Natural killer cell (primary cell): ENCODE results near the gene CDADC1. TPM values are rescaled to one million over a fixed set of nuclear protein-coding genes. Genes with fewer than 3 reads are reported as not detected.

Experiments
- ATAC-seq, 3 donors: fragments of 150-1000 bp in 2 of 3; fragments of 200-7000 bp in 1 of 3; cut with Tn5 transposase; 1 replicate in 1 of 3; 2 replicates in 2 of 3; pipeline ENCODE4 v1.10.0; 2021; ENCODE audit warnings: mild to moderate bottlenecking in 2 of 3, moderate library complexity in 2 of 3
- DNase-seq, 2 donors: peaks; one replicate each; pipeline versions ENCODE4 v3.0.0 to v3.0.0-alpha.2; 2013 to 2021; ENCODE audit warnings: mixed read lengths in 1 of 2
- H3K27ac ChIP-seq: one replicate; pipeline ENCODE4 v1.5.1; 2013; ENCODE audit warnings: mild to moderate bottlenecking, low read length
- H3K27me3 ChIP-seq: one replicate; pipeline ENCODE4 v1.6.1; 2013; ENCODE audit warnings: low read length; ENCODE audit not compliant: control insufficient read depth, insufficient read depth
- H3K36me3 ChIP-seq: one replicate; pipeline ENCODE4 v1.6.1; 2013; ENCODE audit warnings: low read length; ENCODE audit not compliant: control insufficient read depth, insufficient read depth
- H3K4me1 ChIP-seq: one replicate; pipeline ENCODE4 v1.6.1; 2013; ENCODE audit warnings: low read length; ENCODE audit not compliant: control insufficient read depth, insufficient read depth
- H3K4me3 ChIP-seq: one replicate; pipeline ENCODE4 v1.5.1; 2013; ENCODE audit warnings: low read length
- H3K9me3 ChIP-seq: one replicate; pipeline ENCODE4 v1.6.1; 2013; ENCODE audit warnings: low read length; ENCODE audit not compliant: control insufficient read depth, insufficient read depth
- H3K27ac Mint-ChIP-seq, 2 donors: one replicate each; pipeline ENCODE4 v1.8.0; 2022; ENCODE audit warnings: mild to moderate bottlenecking in 2 of 2, mixed read lengths in 2 of 2, moderate library complexity in 1 of 2
- H3K27me3 Mint-ChIP-seq, 2 donors: one replicate each; pipeline ENCODE4 v1.8.0; 2022; ENCODE audit warnings: low read depth in 2 of 2, mixed read lengths in 2 of 2
- H3K36me3 Mint-ChIP-seq: one replicate; pipeline ENCODE4 v1.8.0; 2022; ENCODE audit warnings: mixed read lengths
- H3K4me1 Mint-ChIP-seq, 2 donors: one replicate each; pipeline ENCODE4 v1.8.0; 2022; ENCODE audit warnings: mixed read lengths in 2 of 2
- H3K4me3 Mint-ChIP-seq: one replicate; pipeline ENCODE4 v1.8.0; 2022; ENCODE audit warnings: mild to moderate bottlenecking, moderate library complexity, mixed read lengths
- H3K9me3 Mint-ChIP-seq, 2 donors: one replicate each; pipeline ENCODE4 v1.8.0; 2022; ENCODE audit warnings: mixed read lengths in 2 of 2
- WGBS: methylation state at CpG from one replicate; pipeline ENCODE4 v1.1.7; 2013; ENCODE audit warnings: missing lambda C conversion rate; ENCODE audit not compliant: insufficient coverage; 5-methylcytosine and 5-hydroxymethylcytosine counted together
- intact Hi-C: fragments of 100-400 bp; cut with micrococcal nuclease; formaldehyde crosslinking; loops from one replicate; pipeline ENCODE4 v1.14.2; 2022
- total RNA-seq, 4 donors: library from RNA; stranded (reverse); fragments of 120-200 nt in 1 of 4; gene quantifications; one replicate each; pipeline versions ENCODE4 v1.2.3 to v1.2.4, GENCODE V29; 2013 to 2022
- TF ChIP-seq, protein P1 (sequence below): fragments of 200-600 bp; IDR thresholded peaks from one replicate; pipeline ENCODE4 v1.8.0; 2022; ENCODE audit warnings: antibody characterized with exemption

CDADC1 gene
- total RNA-seq, 3 donors from 2014 or later (not counting 1 experiment from before 2014, with no cell fraction given), result 32.0 to 39.4 (median 33.6) TPM

DNA sequence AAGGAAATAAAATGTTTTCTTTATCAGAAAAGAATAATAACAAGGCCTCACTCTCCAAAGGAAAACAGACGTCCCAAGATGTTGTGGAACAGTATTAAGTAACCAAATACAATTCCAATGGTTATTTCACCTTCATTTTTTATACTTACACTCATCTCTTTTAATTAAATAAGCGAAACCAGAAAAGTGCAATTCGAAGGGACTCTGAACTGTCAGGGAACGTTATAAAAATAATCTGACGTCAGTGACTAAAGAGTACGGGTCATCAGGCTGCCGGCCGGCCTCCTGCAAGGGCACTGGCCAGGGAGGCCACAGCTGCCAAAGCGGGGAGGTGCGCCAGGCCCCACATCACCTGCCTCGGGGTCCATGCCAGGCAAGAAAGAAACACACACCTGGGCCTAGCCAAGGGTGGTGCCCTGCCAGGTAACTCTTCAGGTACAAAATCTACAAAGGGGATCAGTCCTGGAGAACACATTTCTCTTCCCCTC lies 61.2 kb downstream of the CDADC1 start:
- H3K4me1 Mint-ChIP-seq, result no peaks in the 10 kb centered on the region
- H3K27me3 Mint-ChIP-seq, result no peaks in the 10 kb centered on the region
- H3K36me3 Mint-ChIP-seq, result no peaks in the 10 kb centered on the region
- no peaks in the 10 kb centered on the region for H3K27me3 ChIP-seq
- no peak overlapping the region for H3K4me3 ChIP-seq
- no peak overlapping the region for H3K27ac Mint-ChIP-seq
- H3K36me3 ChIP-seq, result no peaks in the 10 kb centered on the region
- no peak for DNase-seq
- no peaks in the 10 kb centered on the region for H3K9me3 ChIP-seq
- no peaks in the 10 kb centered on the region for H3K9me3 Mint-ChIP-seq
- WGBS, result 94% methylated on average over 11 of the region's 11 CpGs
- intact Hi-C loops, result loop anchor here (10.0 kb wide), 1 partner anchor 1766 kb away; no protein-coding TSS in a partner anchor
- H3K27ac ChIP-seq, result no peak overlapping the region
- TF ChIP-seq, protein P1, sequence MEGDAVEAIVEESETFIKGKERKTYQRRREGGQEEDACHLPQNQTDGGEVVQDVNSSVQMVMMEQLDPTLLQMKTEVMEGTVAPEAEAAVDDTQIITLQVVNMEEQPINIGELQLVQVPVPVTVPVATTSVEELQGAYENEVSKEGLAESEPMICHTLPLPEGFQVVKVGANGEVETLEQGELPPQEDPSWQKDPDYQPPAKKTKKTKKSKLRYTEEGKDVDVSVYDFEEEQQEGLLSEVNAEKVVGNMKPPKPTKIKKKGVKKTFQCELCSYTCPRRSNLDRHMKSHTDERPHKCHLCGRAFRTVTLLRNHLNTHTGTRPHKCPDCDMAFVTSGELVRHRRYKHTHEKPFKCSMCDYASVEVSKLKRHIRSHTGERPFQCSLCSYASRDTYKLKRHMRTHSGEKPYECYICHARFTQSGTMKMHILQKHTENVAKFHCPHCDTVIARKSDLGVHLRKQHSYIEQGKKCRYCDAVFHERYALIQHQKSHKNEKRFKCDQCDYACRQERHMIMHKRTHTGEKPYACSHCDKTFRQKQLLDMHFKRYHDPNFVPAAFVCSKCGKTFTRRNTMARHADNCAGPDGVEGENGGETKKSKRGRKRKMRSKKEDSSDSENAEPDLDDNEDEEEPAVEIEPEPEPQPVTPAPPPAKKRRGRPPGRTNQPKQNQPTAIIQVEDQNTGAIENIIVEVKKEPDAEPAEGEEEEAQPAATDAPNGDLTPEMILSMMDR, result no peak
- no peak overlapping the region for H3K4me3 Mint-ChIP-seq
- no peaks in the 10 kb centered on the region for H3K4me1 ChIP-seq
- no peak for ATAC-seq

DNA sequence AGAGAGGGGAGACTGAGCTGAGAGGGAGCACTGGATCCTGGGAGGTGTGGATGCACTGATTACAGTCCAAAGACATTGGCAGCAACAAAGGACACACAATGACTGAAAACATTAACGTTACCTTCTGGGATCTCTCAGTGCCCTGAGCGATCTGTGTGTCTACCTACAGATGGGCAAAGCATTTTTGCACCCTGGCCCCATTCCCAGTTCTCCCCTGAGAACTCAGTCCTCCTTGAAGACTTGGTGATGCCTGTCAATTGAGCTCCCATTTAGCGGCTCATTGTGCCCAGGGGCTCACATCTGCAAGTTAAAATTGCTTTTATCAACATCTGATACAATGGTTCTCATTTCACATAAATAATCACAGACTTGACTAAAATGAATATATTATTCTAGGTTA lies 62.5 kb downstream of the CDADC1 start:
- WGBS, result 92% methylated on average over 3 of the region's 3 CpGs
- H3K36me3 ChIP-seq, result no peaks in the 10 kb centered on the region

DNA sequence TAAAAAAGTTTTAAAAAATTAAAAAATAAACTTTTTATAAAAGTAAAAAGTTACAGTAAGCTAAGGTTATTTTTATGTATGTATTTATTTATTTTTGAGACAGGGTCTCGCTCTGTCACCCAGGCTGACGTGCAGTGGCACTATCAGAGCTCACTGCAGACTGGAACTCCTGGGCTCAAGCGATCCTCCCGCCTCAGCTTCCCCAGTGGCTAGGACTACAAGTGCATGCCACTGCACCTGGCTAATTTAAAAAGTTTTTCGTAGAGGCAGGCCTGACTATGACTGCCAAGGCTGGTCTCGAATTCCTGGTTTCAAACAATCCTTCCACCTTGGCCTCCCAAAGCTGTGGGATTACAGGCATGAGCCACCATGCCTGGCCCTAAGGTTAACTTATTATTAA lies 64.1 kb downstream of the CDADC1 start:
- WGBS, result 94% methylated on average over 6 of the region's 6 CpGs
- ATAC-seq, result no peak

More for the DNA sequence above, 62.5 kb downstream of the CDADC1 start:
- no peak overlapping the region for H3K27ac Mint-ChIP-seq
- ATAC-seq (no peak), DNase-seq (no peak)
- no peaks in the 10 kb centered on the region for H3K27me3 ChIP-seq
- H3K4me1 Mint-ChIP-seq, result no peaks in the 10 kb centered on the region
- H3K36me3 Mint-ChIP-seq, result no peaks in the 10 kb centered on the region
- no peaks in the 10 kb centered on the region for H3K27me3 Mint-ChIP-seq
- TF ChIP-seq, protein P1, result no peak
- no peaks in the 10 kb centered on the region for H3K9me3 Mint-ChIP-seq
- intact Hi-C loops, result no loop called here
- no peak overlapping the region for H3K4me3 ChIP-seq
- H3K4me3 Mint-ChIP-seq, result no peak overlapping the region
- H3K9me3 ChIP-seq, result no peaks in the 10 kb centered on the region
- no peak overlapping the region for H3K27ac ChIP-seq
- H3K4me1 ChIP-seq, result no peaks in the 10 kb centered on the region

More for the DNA sequence above, 64.1 kb downstream of the CDADC1 start:
- no peaks in the 10 kb centered on the region for H3K36me3 ChIP-seq
- intact Hi-C loops, result no loop called here
- no peak overlapping the region for H3K4me3 Mint-ChIP-seq
- no peaks in the 10 kb centered on the region for H3K4me1 ChIP-seq
- H3K9me3 Mint-ChIP-seq, result no peaks in the 10 kb centered on the region
- H3K27me3 Mint-ChIP-seq, result no peaks in the 10 kb centered on the region
- no peak overlapping the region for H3K4me3 ChIP-seq
- H3K27ac Mint-ChIP-seq, result no peak overlapping the region
- H3K36me3 Mint-ChIP-seq, result no peaks in the 10 kb centered on the region
- no peak overlapping the region for H3K27ac ChIP-seq
- TF ChIP-seq, protein P1, result no peak
- H3K27me3 ChIP-seq, result no peaks in the 10 kb centered on the region
- DNase-seq, result no peak
- H3K9me3 ChIP-seq, result no peaks in the 10 kb centered on the region
- H3K4me1 Mint-ChIP-seq, result no peaks in the 10 kb centered on the region
